NB4 (cell line): ENCODE measurements around the gene IRAG1.

ENCODE experiments used
- TF ChIP-seq, protein P1 (sequence below): IDR thresholded peaks from 2 replicates; pipeline ENCODE4 v1.6.1; 2011; ENCODE audit warnings: low read depth, low read length
- TF ChIP-seq, protein P2 (sequence below): IDR thresholded peaks from one replicate; pipeline ENCODE4 v1.5.1; 2012; ENCODE audit warnings: low read depth, low read length

DNA sequence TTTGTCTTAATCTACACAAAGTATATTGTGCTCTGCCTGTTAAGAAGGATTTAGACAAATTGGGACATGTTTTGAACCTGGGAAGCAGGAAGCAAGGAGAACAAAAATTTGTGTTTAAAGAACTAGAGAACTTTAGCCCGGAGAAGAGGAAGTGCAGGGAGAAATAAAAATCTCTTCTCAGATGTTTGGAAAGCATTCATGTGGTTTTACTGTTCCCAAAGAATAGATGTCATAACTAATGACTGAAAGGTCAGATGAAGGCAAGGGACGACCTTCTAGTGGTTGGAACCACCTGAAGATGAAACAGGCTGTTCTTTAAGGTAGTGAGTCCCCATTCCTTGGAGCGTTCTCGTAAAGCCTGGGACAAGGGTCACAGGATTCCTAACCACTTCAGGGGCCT lies 38.3 kb downstream of the IRAG1 start:
- TF ChIP-seq, protein P1, sequence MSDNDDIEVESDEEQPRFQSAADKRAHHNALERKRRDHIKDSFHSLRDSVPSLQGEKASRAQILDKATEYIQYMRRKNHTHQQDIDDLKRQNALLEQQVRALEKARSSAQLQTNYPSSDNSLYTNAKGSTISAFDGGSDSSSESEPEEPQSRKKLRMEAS, result no peak
- TF ChIP-seq, protein P2, sequence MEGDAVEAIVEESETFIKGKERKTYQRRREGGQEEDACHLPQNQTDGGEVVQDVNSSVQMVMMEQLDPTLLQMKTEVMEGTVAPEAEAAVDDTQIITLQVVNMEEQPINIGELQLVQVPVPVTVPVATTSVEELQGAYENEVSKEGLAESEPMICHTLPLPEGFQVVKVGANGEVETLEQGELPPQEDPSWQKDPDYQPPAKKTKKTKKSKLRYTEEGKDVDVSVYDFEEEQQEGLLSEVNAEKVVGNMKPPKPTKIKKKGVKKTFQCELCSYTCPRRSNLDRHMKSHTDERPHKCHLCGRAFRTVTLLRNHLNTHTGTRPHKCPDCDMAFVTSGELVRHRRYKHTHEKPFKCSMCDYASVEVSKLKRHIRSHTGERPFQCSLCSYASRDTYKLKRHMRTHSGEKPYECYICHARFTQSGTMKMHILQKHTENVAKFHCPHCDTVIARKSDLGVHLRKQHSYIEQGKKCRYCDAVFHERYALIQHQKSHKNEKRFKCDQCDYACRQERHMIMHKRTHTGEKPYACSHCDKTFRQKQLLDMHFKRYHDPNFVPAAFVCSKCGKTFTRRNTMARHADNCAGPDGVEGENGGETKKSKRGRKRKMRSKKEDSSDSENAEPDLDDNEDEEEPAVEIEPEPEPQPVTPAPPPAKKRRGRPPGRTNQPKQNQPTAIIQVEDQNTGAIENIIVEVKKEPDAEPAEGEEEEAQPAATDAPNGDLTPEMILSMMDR, result no peak
